Measurements from ENCODE around the gene IL1R2.
"Not testable (repeated sequence)": the region's sequence is repeated elsewhere in the genome, so short reads cannot be mapped to it uniquely, and the experiment has no call there.

The IL1R2 gene

DNA sequence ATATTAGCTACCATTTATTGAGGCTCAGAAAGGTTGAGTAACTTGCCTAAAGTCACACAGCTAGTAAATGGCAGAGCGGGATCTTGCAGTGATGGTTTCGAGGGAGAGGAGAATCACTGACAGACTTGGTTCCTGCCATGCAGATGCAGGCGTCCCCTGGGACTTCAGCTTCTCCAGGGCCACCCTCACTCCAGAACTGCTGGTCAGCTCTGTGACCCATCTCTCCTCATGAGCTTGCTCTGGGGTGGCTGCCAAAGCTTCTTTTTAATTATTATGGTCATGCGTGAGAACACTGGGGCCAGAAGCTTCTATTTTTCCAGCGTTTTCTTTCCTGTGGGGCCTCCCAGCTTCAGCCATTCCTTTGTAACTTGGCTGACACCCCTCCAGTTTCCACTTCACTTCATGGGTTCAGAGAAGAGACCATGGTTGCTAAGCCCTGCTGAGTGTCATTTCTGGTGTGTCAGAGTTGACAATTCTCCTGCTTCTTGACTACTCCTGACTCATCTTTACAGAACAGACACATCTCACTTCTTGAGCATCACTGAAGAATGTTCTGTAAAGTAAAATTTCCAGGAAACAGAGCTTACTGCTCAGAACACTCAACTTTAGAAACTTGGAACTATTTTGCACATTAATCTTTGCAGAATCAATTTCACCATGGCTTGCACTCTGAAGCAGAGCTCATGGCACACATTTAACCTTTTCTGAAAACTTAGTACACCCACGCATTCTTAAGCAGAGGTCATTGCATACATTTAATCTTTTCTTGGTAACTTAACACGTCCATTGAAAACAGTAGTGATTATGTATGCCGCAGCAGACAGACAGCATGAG is 70.4 kb downstream of the IL1R2 start:
- DNase-seq (ENCODE audit: low read depth), result no peak

DNA sequence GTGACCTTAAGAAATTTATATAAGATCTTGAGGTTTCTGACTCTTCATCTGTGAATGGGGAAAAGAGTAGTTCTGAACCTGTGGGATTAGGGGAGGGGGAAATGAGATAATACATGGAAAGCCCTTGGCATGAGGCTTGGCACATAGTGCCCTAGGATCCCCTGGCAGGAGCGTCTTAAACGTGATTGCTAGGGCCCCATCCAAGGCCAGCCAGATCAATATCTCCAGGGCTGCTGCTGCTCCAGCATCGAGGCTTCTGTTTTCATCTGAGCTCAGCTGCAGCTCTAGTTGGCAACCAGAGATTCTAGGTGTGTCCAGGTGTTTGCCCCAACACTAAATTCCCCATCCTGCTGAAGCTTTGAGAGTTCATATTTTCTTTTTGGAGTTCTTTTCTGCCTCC is 71.0 kb downstream of the IL1R2 start:
- DNase-seq (ENCODE audit: low read depth), result no peak

DNA sequence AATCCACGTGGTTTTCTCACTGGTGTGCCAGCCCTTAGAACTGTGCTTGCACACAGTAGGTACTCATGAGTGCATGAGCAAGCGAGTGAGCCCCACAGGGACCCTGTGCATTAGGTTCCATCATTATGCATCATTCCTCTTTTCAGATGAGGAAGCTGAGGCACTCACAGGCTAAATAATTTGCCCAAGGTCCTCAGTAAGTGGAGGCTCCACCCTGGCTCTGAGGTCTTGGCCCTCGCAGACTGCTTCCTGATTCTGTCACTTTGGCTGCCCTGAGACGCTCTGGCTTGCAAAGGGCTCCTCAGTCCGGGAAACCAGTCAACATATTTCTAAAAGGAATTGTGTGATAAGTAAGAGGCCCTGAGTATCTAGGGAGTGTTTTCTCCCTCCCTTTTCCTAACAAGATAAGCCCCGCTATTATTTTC is 71.7 kb downstream of the IL1R2 start:
- DNase-seq (ENCODE audit: low read depth), result no peak

- DNase-seq (ENCODE audit: low read depth), result no peak
These were observed 72.3 kb downstream of the IL1R2 start for GRCh38 chr2:102063941-102064678.

GRCh38 chr2:102064679-102065674 is 73.2 kb downstream of the IL1R2 start:
- no peak for DNase-seq (ENCODE audit: low read depth)

DNA sequence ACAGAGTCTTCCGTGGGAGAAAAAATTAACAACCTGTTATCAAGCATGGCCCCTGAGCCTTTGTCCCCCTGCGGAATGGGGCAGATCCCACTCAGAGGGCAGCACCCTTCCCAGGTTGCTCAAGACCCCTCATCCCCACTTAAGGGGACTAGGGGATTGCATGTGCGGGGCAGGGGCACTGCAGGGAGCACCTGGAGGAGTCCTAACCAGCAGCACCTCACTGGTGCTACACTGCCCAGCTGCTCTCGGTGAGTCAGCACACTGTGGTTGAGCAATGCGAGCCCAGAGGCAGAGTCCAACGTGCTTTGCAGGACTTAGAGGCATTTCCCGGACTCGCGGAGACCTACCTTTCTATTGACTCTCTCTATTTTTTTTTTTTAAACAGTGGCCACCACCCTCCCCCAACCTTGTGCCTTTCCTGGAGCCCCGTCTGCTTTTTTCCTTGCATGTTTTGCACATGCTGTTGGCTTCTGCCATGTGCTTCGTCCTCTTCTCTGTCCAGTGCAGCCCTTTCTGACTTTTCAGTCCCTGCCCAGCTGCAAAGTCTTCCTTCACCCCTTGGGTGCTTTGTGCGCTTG is 74.0 kb downstream of the IL1R2 start:
- DNase-seq (ENCODE audit: low read depth), result no peak

- DNase-seq (ENCODE audit: low read depth), result no peak
These were observed 74.8 kb downstream of the IL1R2 start for GRCh38 chr2:102066554-102066953.

DNA sequence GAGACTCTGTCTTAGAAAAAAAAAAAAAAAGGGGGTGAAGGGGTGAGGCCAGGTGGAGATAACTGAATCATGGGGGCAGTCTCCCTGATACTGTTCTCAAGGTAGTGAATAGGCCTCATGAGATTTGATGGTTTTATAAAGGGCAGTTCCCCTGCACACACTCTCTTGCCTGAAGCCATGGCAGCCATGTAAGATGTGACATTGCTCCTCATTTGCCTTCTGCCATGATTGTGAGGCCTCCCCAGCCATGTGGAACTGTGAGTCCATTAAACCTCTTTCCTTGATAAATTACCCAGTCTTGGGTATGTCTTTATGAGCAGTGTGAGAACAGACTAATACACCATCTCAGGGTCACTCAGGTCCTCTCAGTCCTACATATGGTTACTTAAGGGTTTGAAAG is 76.4 kb downstream of the IL1R2 start:
- not testable (repeated sequence) for DNase-seq (ENCODE audit: low read depth)

DNA sequence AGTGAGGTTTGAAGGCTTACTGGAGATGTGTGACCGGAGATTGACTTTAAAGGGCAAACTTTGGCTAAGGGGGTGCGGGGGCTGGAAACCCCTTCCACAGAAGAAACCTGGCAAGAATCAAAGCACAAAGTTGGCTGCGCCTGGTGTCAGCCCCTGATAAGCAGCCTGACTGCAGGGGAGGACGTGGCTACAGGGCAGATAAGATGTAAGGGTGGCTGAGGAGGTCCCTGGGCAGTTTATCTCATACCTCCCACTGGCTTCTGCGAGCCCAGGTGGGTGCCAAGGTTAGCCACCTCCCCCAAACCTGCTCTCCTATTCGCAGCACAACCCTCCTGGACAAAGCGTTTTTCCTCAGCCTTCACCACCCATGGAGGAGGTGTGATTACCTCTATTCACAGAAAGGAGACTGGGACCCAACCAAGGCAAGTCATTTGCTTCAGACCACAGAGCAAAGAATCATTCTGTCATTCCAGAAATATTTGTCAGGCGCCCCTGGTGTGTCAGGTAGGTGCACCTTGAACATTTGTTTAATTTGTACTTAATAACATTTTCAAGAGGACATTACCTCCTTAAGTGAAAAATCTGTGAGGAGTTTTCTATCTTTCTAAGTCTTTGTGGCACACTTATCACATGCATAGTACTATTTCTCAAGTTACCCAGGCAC is 77.7 kb downstream of the IL1R2 start:
- no peak for DNase-seq (ENCODE audit: low read depth)

DNA sequence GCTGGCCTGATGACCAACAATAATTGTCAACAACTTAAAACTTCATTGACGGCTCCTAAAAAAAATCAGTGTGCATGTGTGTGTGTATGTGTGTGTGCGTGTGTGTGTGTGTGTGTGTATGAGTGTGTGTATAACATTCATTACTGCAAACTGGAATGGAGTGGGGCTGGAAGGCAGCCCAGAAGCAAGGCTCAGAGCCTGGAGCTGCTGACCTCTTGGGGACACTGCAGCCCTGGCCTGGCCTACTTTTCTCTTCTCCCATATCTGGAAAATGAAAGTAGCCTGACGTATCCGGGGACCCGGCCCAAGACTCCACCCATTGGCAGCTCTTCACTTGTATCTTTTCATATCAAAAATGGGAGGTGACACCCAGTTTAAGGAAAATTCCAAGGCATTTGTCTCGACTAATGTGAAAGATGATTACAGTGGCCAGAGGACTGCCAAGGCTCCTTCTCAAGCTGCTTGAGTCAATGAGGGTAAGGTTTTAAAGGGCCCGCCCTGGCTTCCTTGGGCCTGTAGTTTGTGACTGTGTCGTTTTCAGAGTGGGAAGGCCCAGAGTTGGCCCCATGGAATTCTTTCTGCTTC is 78.4 kb downstream of the IL1R2 start:
- no peak for DNase-seq (ENCODE audit: low read depth)

- no peak for DNase-seq (ENCODE audit: low read depth)
These were observed 81.0 kb downstream of the IL1R2 start for GRCh38 chr2:102072741-102073140.

GRCh38 chr2:102073168-102073724 is 81.5 kb downstream of the IL1R2 start:
- no peak for DNase-seq (ENCODE audit: low read depth)

GRCh38 chr2:102074152-102074783 is 82.5 kb downstream of the IL1R2 start:
- DNase-seq (ENCODE audit: low read depth), result no peak

GRCh38 chr2:102075479-102075878 is 83.7 kb downstream of the IL1R2 start:
- no peak for DNase-seq (ENCODE audit: low read depth)

GRCh38 chr2:102076512-102076911 is 84.8 kb downstream of the IL1R2 start:
- DNase-seq (ENCODE audit: low read depth), result no peak
